ENCODE data around the gene PTPN21.

DNA sequence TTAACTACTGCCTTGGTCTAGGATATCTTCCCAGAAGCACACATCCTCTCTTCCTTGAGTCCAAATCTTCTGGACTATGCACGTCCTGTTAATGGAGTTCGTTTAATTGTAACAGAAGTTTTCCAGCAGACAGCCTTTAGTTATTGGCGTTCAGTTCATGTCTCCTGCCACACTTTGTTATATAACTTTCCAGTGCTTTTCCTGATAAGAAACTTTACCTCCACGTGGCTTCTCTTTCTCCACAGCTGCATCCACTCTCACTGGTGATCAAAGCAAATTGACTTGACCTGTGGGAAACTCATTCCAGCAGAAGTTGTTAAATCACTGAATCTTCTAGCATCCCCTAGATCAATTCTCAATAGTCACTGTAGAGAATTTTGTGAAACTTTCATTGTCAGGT is 19.0 kb downstream of the PTPN21 start:
- TF ChIP-seq, protein P1, sequence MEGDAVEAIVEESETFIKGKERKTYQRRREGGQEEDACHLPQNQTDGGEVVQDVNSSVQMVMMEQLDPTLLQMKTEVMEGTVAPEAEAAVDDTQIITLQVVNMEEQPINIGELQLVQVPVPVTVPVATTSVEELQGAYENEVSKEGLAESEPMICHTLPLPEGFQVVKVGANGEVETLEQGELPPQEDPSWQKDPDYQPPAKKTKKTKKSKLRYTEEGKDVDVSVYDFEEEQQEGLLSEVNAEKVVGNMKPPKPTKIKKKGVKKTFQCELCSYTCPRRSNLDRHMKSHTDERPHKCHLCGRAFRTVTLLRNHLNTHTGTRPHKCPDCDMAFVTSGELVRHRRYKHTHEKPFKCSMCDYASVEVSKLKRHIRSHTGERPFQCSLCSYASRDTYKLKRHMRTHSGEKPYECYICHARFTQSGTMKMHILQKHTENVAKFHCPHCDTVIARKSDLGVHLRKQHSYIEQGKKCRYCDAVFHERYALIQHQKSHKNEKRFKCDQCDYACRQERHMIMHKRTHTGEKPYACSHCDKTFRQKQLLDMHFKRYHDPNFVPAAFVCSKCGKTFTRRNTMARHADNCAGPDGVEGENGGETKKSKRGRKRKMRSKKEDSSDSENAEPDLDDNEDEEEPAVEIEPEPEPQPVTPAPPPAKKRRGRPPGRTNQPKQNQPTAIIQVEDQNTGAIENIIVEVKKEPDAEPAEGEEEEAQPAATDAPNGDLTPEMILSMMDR (IDR thresholded peaks at IDR 0.05): no peak
- TF ChIP-seq POLR2A (IDR thresholded peaks at IDR 0.05; ENCODE audit: low read depth): no peak

Data from esophagus muscularis mucosa (tissue), 3 donors.